HEK293 (cell line): Measurements from ENCODE around the gene STEAP4.

Experiments
- CTCF ChIA-PET: fragments of 350-600 bp; formaldehyde crosslinking; extraction: SDS; loops from one replicate; lab custom pipeline; 2021; ENCODE audit warnings: antibody characterized with exemption; lab: Yijun Ruan, JAX
- POLR2A ChIA-PET: fragments of 300-600 bp; formaldehyde crosslinking; extraction: SDS; loops from one replicate; lab custom pipeline; 2020; ENCODE audit warnings: antibody characterized with exemption, inconsistent platforms; lab: Yijun Ruan, JAX
- H3K27ac ChIP-seq: fragments of 200-500 bp; sonication (Bioruptor generic); 2 replicates; pipeline ENCODE4 v1.5.1; 2014; ENCODE audit warnings: low read depth, low read length, control low read depth, inconsistent platforms; ENCODE audit errors: extremely low read depth
- H3K36me3 ChIP-seq, 2 experiments: fragments of 200-500 bp in 1 of 2; sonication (Bioruptor generic) in 1 of 2; 1 replicate in 1 of 2; 2 replicates in 1 of 2; pipeline ENCODE4 v1.5.1; 2014 to 2017; ENCODE audit warnings: inconsistent platforms in 2 of 2, low read length in 2 of 2; ENCODE audit not compliant: control insufficient read depth in 2 of 2, insufficient read depth in 1 of 2
- H3K4me1 ChIP-seq: fragments of 200-500 bp; sonication (Bioruptor generic); 2 replicates; pipeline ENCODE4 v1.5.1; 2014; ENCODE audit warnings: mild to moderate bottlenecking, low read length, inconsistent platforms; ENCODE audit not compliant: control insufficient read depth, insufficient read depth
- H3K4me3 ChIP-seq: 2 replicates; pipeline ENCODE4 v1.5.1; 2011; ENCODE audit warnings: low read depth, mild to moderate bottlenecking, control low read depth, low read length, moderate library complexity
- H3K9me3 ChIP-seq: fragments of 200-500 bp; sonication (Bioruptor generic); 2 replicates; pipeline ENCODE4 v1.5.1; 2014; ENCODE audit warnings: low read depth, low read length, inconsistent platforms; ENCODE audit not compliant: control insufficient read depth, insufficient read depth
- ATF2 ChIP-seq: fragments of 450-650 bp; formaldehyde crosslinking; IDR thresholded peaks from 2 replicates; pipeline ENCODE4 v1.5.1; 2016; ENCODE audit warnings: missing biosample characterization, missing genetic modification characterization, low read depth
- FEZF1 ChIP-seq: fragments of 450-650 bp; formaldehyde crosslinking; IDR thresholded peaks from 2 replicates; pipeline ENCODE4 v1.5.1; 2016; ENCODE audit warnings: missing biosample characterization, missing genetic modification characterization
- HIC1 ChIP-seq: fragments of 450-650 bp; formaldehyde crosslinking; IDR thresholded peaks from 2 replicates; pipeline ENCODE4 v1.5.1; 2016; ENCODE audit warnings: missing biosample characterization, missing genetic modification characterization
- SP2 ChIP-seq: fragments of 450-650 bp; formaldehyde crosslinking; IDR thresholded peaks from 2 replicates; pipeline ENCODE4 v1.5.1; 2016; ENCODE audit warnings: missing biosample characterization, missing genetic modification characterization
- ZNF157 ChIP-seq: fragments of 450-650 bp; formaldehyde crosslinking; IDR thresholded peaks from 2 replicates; pipeline ENCODE4 v1.5.1; 2016; ENCODE audit warnings: missing biosample characterization, missing genetic modification characterization
- ZNF239 ChIP-seq: fragments of 450-650 bp; formaldehyde crosslinking; IDR thresholded peaks from 2 replicates; pipeline ENCODE4 v1.5.1; 2016; ENCODE audit warnings: missing biosample characterization, missing genetic modification characterization
- ZNF26 ChIP-seq: fragments of 450-650 bp; formaldehyde crosslinking; IDR thresholded peaks from 2 replicates; pipeline ENCODE4 v1.5.1; 2016; ENCODE audit warnings: missing biosample characterization, missing genetic modification characterization
- ZNF426 ChIP-seq: fragments of 450-650 bp; formaldehyde crosslinking; IDR thresholded peaks from 2 replicates; pipeline ENCODE4 v1.5.1; 2017; ENCODE audit warnings: missing biosample characterization, missing genetic modification characterization, mild to moderate bottlenecking, inconsistent platforms, moderate library complexity
- ZNF488 ChIP-seq: fragments of 450-650 bp; formaldehyde crosslinking; IDR thresholded peaks from 2 replicates; pipeline ENCODE4 v1.5.1; 2016; ENCODE audit warnings: missing biosample characterization, missing genetic modification characterization
- ZNF514 ChIP-seq: fragments of 450-650 bp; formaldehyde crosslinking; IDR thresholded peaks from 2 replicates; pipeline ENCODE4 v1.5.1; 2016; ENCODE audit warnings: missing biosample characterization, missing genetic modification characterization
- ZNF548 ChIP-seq: fragments of 450-650 bp; formaldehyde crosslinking; IDR thresholded peaks from 2 replicates; pipeline ENCODE4 v1.5.1; 2016; ENCODE audit warnings: missing biosample characterization, missing genetic modification characterization
- ZNF558 ChIP-seq: fragments of 450-650 bp; formaldehyde crosslinking; IDR thresholded peaks from 2 replicates; pipeline ENCODE4 v1.5.1; 2016; ENCODE audit warnings: missing biosample characterization, missing genetic modification characterization
- ZNF600 ChIP-seq: fragments of 450-650 bp; formaldehyde crosslinking; IDR thresholded peaks from 2 replicates; pipeline ENCODE4 v1.5.1; 2016; ENCODE audit warnings: missing biosample characterization, missing genetic modification characterization
- ZNF654 ChIP-seq: fragments of 450-650 bp; formaldehyde crosslinking; IDR thresholded peaks from 2 replicates; pipeline ENCODE4 v1.5.1; 2016; ENCODE audit warnings: low read depth, missing biosample characterization, missing genetic modification characterization
- ZNF704 ChIP-seq: fragments of 450-650 bp; formaldehyde crosslinking; IDR thresholded peaks from 2 replicates; pipeline ENCODE4 v1.5.1; 2016; ENCODE audit warnings: missing biosample characterization, missing genetic modification characterization
- ZSCAN30 ChIP-seq: fragments of 450-650 bp; IDR thresholded peaks from 2 replicates; pipeline ENCODE4 v1.5.1; 2018; ENCODE audit warnings: missing biosample characterization, mild to moderate bottlenecking, missing genetic modification characterization, moderate library complexity
- ZXDB ChIP-seq: fragments of 450-650 bp; formaldehyde crosslinking; IDR thresholded peaks from 2 replicates; pipeline ENCODE4 v1.5.1; 2016; ENCODE audit warnings: missing biosample characterization, missing genetic modification characterization
- TF ChIP-seq, protein P1 (sequence below): fragments of 450-650 bp; formaldehyde crosslinking; IDR thresholded peaks from 2 replicates; pipeline ENCODE4 v1.5.1; 2016; ENCODE audit warnings: missing biosample characterization, missing genetic modification characterization
- TF ChIP-seq, protein P2 (sequence below): fragments of 450-650 bp; IDR thresholded peaks from 2 replicates; pipeline ENCODE4 v1.5.1; 2018; ENCODE audit warnings: missing biosample characterization, missing genetic modification characterization

STEAP4 gene

DNA sequence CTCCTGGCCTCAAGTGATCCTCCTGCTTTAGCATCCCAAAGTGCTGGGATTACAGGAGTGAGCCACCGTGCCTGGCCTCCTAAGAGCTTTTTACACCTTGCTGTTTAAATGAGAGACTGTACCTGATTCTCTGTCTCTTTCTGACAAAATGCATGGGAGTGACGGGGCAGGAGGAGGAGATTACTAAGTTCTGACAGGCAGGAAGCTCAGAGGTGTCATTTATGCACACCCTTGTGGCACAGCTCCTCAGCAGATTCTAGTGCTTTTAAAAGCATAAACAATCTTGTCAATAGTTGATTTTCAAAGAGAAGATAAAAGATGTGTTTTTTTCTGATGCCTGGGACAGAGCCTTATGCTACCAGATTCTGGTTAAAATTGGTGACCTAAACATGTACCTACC is 39.7 kb upstream of the STEAP4 start:
- Histone ChIP-seq H3K36me3 (no peaks in the 10 kb centered on the region), H3K27ac (no peak overlapping the region), H3K4me1 (no peaks in the 10 kb centered on the region), H3K9me3 (no peaks in the 10 kb centered on the region), H3K4me3 (no peak overlapping the region)
- ChIA-PET CTCF (interaction anchor here (0.5 to 1.4 kb wide), 4 partner anchors 10 to 448 kb away, joined by 3 to 5 read pairs (median 4); no protein-coding TSS in a partner anchor), POLR2A (no interaction called here)
- TF ChIP-seq ZSCAN30 (tag by site-specific recombination) (no peak), ZNF488 (tag by site-specific recombination) (no peak), ZNF704 (tag by site-specific recombination) (no peak)
- TF ChIP-seq, protein P1, sequence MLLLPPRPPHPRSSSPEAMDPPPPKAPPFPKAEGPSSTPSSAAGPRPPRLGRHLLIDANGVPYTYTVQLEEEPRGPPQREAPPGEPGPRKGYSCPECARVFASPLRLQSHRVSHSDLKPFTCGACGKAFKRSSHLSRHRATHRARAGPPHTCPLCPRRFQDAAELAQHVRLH (tag by site-specific recombination) = no peak

- no peaks in the 10 kb centered on the region for H3K36me3 ChIP-seq
- H3K4me1 ChIP-seq = no peaks in the 10 kb centered on the region
- no peak overlapping the region for H3K4me3 ChIP-seq
- ChIA-PET CTCF (interaction anchor here (0.5 to 1.7 kb wide), 12 partner anchors 9 to 168 kb away, joined by 3 to 11 read pairs (median 3); partner anchors contain the start of gene STEAP4), POLR2A (no interaction called here)
- no peak overlapping the region for H3K27ac ChIP-seq
- no peak for TF ChIP-seq ZNF239
- no peak for TF ChIP-seq ZNF157 (tag by site-specific recombination)
- TF ChIP-seq ZNF654 (tag by site-specific recombination) = peak; percentile 50
- no peaks in the 10 kb centered on the region for H3K9me3 ChIP-seq
Observed at GRCh38 chr7:88344956-88345832, 38.5 kb upstream of the STEAP4 start.

DNA sequence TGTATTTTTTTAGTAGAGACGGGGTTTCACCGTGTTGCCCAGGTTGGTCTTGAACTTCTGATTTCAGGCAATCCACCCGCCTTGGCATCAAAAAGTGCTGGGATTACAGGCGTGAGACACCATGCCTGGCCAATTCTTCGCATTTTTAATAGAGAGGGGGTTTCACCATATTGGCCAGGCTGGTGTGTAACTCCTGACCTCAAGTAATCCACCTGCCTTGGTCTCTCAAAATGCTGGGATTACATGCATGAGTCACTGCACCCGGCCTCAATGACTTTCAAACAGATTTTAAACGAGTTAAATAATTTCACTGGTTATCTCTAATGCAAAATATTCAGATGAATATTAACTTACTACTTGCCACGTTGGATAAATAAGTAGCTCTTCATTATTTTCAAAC is 37.6 kb upstream of the STEAP4 start:
- TF ChIP-seq ZNF514 (tag by site-specific recombination) (no peak), ZNF426 (tag by site-specific recombination) (no peak), SP2 (tag by site-specific recombination) (no peak), FEZF1 (tag by site-specific recombination) (no peak), HIC1 (tag by site-specific recombination) (no peak), ATF2 (tag by site-specific recombination) (no peak), ZNF26 (tag by site-specific recombination) (no peak), ZXDB (no peak), ZNF558 (tag by site-specific recombination) (no peak), ZNF548 (no peak), ZNF600 (tag by site-specific recombination) (no peak)
- TF ChIP-seq, protein P2, sequence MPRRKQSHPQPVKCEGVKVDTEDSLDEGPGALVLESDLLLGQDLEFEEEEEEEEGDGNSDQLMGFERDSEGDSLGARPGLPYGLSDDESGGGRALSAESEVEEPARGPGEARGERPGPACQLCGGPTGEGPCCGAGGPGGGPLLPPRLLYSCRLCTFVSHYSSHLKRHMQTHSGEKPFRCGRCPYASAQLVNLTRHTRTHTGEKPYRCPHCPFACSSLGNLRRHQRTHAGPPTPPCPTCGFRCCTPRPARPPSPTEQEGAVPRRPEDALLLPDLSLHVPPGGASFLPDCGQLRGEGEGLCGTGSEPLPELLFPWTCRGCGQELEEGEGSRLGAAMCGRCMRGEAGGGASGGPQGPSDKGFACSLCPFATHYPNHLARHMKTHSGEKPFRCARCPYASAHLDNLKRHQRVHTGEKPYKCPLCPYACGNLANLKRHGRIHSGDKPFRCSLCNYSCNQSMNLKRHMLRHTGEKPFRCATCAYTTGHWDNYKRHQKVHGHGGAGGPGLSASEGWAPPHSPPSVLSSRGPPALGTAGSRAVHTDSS (tag by site-specific recombination) = no peak
- TF ChIP-seq, all 188 proteins: peak for 0
- Histone ChIP-seq H3K27ac (no peak overlapping the region), H3K4me1 (no peaks in the 10 kb centered on the region), H3K9me3 (no peaks in the 10 kb centered on the region), H3K36me3 (no peaks in the 10 kb centered on the region), H3K4me3 (no peak overlapping the region)
- ChIA-PET CTCF (interaction anchor here (1.1 to 1.7 kb wide), 4 partner anchors 13 to 103 kb away, joined by 3 to 11 read pairs (median 3); no protein-coding TSS in a partner anchor), POLR2A (no interaction called here)
